ENCODE data around the gene ZNHIT2. TPM values are rescaled to one million over a fixed set of nuclear protein-coding genes. Genes with fewer than 3 reads are reported as not detected.

Gene ZNHIT2
- total and polyA plus RNA-seq, 2 of the 13 experiments (the other 11 are each of a cell fraction or from before 2014, with no cell fraction given), result 1.1 to 6.5 TPM

GRCh38 chr11:65117206-65118096 lies at the start of gene ZNHIT2 (continued):
- TF ChIP-seq ZNF687 (CRISPR knock-in tag; IDR thresholded peaks at IDR 0.05) (peak; percentile 82), ZNF75D (CRISPR knock-in tag; IDR thresholded peaks at IDR 0.05; ENCODE audit: borderline replicate concordance) (no peak), LRRFIP1 (CRISPR knock-in tag; conservative IDR thresholded peaks at IDR 0.05) (no peak), ZNF775 (CRISPR knock-in tag; IDR thresholded peaks at IDR 0.05; ENCODE audit: borderline replicate concordance) (0 out of 2 replicates have a peak, but pooled peaks have one; percentile 27), RFX1 (IDR thresholded peaks at IDR 0.05) (peak; percentile 88), SUZ12 (IDR thresholded peaks at IDR 0.05; ENCODE audit: low read depth, low read length) (no peak), HCFC1 (IDR thresholded peaks at IDR 0.05; ENCODE audit: low read depth, low read length) (peak; percentile 69), ZNF503 (CRISPR knock-in tag; IDR thresholded peaks at IDR 0.05) (no peak), ZNF776 (CRISPR knock-in tag; IDR thresholded peaks at IDR 0.05) (peak; percentile 69; the same call in 1 of the 2 replicates), ZNF780A (CRISPR knock-in tag; IDR thresholded peaks at IDR 0.05) (no peak), EED (CRISPR knock-in tag; IDR thresholded peaks at IDR 0.05) (peak; percentile 69; the same call in 1 of the 2 replicates), ZNF441 (CRISPR knock-in tag; IDR thresholded peaks at IDR 0.05; ENCODE audit: borderline replicate concordance) (no peak), GABPA (IDR thresholded peaks at IDR 0.05; ENCODE audit: low read depth, low read length) (no peak), GABPA (CRISPR knock-in tag; IDR thresholded peaks at IDR 0.05; ENCODE audit: low read depth) (peak; percentile 98), PBX3 (CRISPR knock-in tag; IDR thresholded peaks at IDR 0.05; ENCODE audit: borderline replicate concordance) (no peak), ZNF44 (CRISPR knock-in tag; IDR thresholded peaks at IDR 0.05) (no peak), SIN3B (IDR thresholded peaks at IDR 0.05; ENCODE audit: low read length) (no peak; the same call in 1 of the 2 replicates), NAIF1 (CRISPR knock-in tag; IDR thresholded peaks at IDR 0.05; ENCODE audit: borderline replicate concordance) (peak; percentile 72; the same call in 1 of the 2 replicates), BORCS8-MEF2B (CRISPR knock-in tag; IDR thresholded peaks at IDR 0.05) (peak; percentile 56; the same call in 1 of the 2 replicates)
